Activated T-helper 1 cell treated with anti-CD3 and anti-CD28 coated beads, Interleukin-12 subunit alpha, Interleukin-12 subunit beta, Interleukin-2, Interleukin-4 antibody, amounts not matched to agents 30 ng/mL and 10 ng/mL and 1 ng/mL, durations not matched to agents 14 hours and 24 hours and 36 hours (primary cell): ENCODE results near the gene SLC66A1. TPM values are rescaled to one million over a fixed set of nuclear protein-coding genes. Genes with fewer than 3 reads are reported as not detected.
"Not testable (repeated sequence)": the region's sequence is repeated elsewhere in the genome, so short reads cannot be mapped to it uniquely, and the experiment has no call there.

Source experiments
- DNase-seq: peaks from one replicate; pipeline ENCODE4 v3.0.0; 2021; ENCODE audit warnings: low spot score
- H3K27ac Mint-ChIP-seq: one replicate; pipeline ENCODE4 v1.8.0; 2021; ENCODE audit warnings: mild to moderate bottlenecking, mixed read lengths
- H3K27me3 Mint-ChIP-seq: one replicate; pipeline ENCODE4 v1.8.0; 2022; ENCODE audit warnings: mild to moderate bottlenecking, moderate library complexity, mixed read lengths; ENCODE audit not compliant: insufficient read depth
- H3K36me3 Mint-ChIP-seq: one replicate; pipeline ENCODE4 v1.8.0; 2021; ENCODE audit warnings: low read depth, mixed read lengths
- H3K4me1 Mint-ChIP-seq: one replicate; pipeline ENCODE4 v1.8.0; 2021; ENCODE audit warnings: low read depth, mixed read lengths
- H3K4me3 Mint-ChIP-seq: one replicate; pipeline ENCODE4 v1.8.0; 2021; ENCODE audit warnings: mild to moderate bottlenecking, moderate library complexity, mixed read lengths
- H3K9me3 Mint-ChIP-seq: one replicate; pipeline ENCODE4 v1.8.0; 2021; ENCODE audit warnings: mixed read lengths
- intact Hi-C: fragments of 100-400 bp; cut with micrococcal nuclease; formaldehyde crosslinking; loops from one replicate; pipeline ENCODE4 v1.15.1; 2024
- total RNA-seq: library from RNA; stranded (reverse); gene quantifications from 2 replicates; pipeline ENCODE4 v1.2.3, GENCODE V29; 2022

SLC66A1 gene, protein sequence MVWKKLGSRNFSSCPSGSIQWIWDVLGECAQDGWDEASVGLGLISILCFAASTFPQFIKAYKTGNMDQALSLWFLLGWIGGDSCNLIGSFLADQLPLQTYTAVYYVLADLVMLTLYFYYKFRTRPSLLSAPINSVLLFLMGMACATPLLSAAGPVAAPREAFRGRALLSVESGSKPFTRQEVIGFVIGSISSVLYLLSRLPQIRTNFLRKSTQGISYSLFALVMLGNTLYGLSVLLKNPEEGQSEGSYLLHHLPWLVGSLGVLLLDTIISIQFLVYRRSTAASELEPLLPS
- 9.9 and 12.0 TPM in 2 replicates for total RNA-seq

DNA sequence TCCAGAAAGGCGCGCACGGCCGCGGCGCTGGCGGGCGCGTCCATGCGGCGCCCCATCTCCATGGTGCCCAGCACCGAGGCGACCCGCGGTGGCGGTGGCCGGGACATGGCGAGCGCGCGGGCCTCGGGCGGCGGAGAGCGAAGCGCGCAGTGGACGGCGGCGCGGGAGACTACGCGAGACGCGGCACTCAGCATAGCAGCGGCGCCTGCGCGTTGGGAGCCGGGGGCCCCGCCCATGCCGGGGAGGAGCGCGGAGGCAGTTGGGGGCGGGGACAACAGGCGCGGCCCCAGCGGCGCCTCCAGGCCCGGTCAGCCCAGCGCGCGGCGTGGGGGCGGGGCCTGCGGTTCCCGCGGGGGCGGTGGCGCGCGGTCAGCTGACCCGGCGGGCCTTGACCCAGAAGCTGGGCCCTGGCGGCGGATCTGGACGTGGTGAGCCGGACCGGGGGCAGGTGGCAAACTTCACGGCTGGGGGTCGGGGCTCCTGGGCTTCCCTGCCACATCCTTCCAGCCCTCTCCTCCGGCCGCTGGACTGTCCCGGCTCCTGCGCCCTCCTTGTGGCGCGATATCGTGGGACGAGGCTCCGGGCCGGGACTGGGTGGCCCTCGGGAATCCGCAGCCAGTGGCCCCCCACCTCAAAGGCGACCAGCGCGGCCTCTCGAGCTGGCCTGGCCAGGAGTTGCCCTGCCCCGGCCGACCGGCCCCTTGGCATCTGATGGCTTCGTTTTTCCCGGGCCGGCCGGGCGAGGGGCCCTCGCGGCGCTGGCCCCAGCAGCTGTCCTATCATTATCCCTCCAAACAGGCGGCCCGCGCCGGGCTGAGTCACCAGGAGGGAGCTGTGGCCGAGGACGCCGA lies at the start of gene SLC66A1, which contains the start of gene AKR7A2:
SLC66A1 (plus strand) TSS at position 396 of the 851 bp plus-strand sequence. CDS start 5,352 bp downstream, outside the sequence.
AKR7A2 (minus strand) TSS at position 214 of the 851 bp plus-strand sequence; CDS start at position 194, 20 bp downstream.
- Mint-ChIP-seq H3K4me1 (peaks cover 30% of the 10 kb centered on the region), H3K36me3 (peaks cover 19% of the 10 kb centered on the region), H3K4me3 (peak within 1 kb of the TSS; percentile 91), H3K27me3 (no peaks in the 10 kb centered on the region), H3K9me3 (no peaks in the 10 kb centered on the region), H3K27ac (peak within 1 kb of the TSS; percentile 87)
- DNase-seq = peak; percentile 93
- intact Hi-C loops = loop anchor here (1.0 to 2.0 kb wide), 5 partner anchors 29 to 284 kb away; partner anchors contain the start of gene UBR4

DNA sequence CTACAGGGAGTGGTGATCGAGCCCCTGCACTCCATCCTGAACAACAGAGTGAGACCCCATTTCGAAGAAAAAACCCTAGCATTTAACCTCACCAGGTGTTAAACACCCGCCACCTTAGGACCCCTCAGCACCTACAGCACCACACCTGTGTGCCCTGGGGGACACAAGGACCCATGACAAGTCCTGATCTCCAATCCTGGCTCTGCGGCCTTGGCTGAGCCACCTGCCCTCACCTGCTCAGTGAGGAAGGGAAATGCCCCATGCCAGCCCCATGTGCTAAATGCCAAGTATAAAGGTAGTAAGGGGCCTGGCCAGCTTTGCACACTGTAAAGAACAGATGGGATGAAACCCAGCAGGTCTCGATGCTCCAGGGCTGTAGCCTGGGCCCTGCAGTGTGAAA lies 49.4 kb upstream of the SLC66A1 start:
- Mint-ChIP-seq H3K4me3 (no peak overlapping the region), H3K27ac (no peak overlapping the region), H3K4me1 (no peaks in the 10 kb centered on the region), H3K27me3 (no peaks in the 10 kb centered on the region), H3K36me3 (peaks cover 4% of the 10 kb centered on the region), H3K9me3 (no peaks in the 10 kb centered on the region)
- no peak for DNase-seq
- intact Hi-C loops = no loop called here

DNA sequence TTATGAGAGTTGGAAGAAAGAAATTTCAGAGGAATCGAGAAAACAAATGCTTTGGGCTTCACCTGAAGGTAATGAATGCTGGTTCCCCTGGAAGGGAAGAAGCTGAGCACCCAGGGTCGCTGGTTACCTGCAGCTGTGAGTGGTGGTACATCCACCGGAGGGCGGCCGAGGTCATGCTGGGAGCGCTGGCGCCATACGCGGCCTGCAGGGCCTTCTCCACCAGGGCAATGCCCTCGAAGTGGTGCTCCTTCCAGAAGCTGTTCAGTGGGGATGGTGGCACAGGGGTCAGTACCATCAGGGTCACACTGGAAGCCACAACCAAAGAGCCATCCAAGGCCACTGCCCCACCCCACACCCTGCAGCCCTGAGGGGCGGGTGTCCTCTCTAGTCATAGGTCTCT lies 43.7 kb upstream of the SLC66A1 start:
- Mint-ChIP-seq H3K27ac (no peak overlapping the region), H3K9me3 (no peaks in the 10 kb centered on the region), H3K4me1 (no peaks in the 10 kb centered on the region), H3K4me3 (no peak overlapping the region), H3K27me3 (peaks cover 9% of the 10 kb centered on the region), H3K36me3 (peaks cover 3% of the 10 kb centered on the region)
- DNase-seq = no peak
- intact Hi-C loops = no loop called here

DNA sequence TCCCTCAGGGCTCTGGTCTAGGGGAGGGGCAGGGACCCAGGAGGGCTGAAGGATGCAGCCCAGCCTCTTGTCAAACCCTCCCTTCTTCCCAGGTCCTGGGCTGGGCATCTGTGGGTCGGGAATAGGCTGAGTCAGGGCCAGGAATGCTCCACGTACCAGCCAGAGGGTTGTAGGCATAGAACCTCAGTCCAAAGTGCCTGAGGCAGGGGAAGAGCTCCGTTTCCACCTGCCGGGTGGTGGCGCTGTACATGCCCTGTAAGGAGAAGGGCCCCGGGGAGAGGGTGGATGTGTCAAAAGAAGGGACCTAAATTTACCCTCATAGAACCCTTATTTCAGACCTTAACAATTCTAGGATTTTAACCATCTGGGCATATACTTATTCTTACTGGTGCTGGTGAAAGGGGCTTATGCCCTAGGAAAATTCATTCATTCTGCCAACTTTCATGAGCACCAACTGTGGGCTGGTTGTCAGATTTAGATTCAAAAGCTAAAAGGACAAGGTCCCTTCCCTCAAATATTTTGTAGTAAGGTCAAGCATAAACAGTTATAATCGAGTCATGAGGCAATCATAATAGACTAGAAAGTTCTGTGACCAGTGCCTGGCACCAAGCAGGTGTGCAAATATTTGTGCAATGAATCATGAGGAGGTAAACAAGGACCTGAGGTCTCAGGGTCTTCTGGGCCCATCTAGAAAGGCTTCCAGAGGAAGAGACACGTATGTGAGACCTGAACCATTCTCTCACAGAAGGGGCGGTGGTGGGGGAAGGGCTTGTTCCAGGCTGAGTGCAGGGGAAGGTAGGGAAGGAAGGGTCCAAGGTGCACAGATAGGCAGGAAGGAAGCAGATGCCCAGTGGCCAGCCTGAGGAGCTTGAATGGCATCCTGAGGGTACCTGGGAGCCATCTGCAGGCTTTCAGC lies 42.4 kb upstream of the SLC66A1 start:
- H3K27ac Mint-ChIP-seq, H3K4me3 Mint-ChIP-seq, DNase-seq, H3K36me3 Mint-ChIP-seq, intact Hi-C loops, H3K9me3 Mint-ChIP-seq, H3K4me1 Mint-ChIP-seq: not testable (repeated sequence)
- H3K27me3 Mint-ChIP-seq = peaks cover 10% of the 10 kb centered on the region

DNA sequence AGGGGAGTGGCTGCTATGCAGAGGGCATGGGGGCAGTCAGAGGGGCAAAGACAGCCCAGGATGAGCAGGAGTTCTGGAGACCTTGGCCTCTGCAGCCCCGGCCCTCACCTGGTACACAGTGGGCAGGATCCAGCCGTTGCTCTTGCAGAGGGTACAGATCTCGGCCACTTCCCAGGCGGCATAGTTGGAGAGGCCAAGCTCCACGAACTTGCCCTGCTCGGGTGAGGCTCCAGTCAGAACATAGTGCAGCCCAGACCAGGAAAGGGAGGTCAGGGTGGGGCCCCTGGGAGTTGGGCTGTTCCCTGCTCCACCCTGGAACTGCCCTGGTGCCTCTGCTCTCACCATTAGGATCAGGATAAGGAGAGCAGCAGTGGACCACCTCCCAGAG lies 41.8 kb upstream of the SLC66A1 start:
- H3K27ac Mint-ChIP-seq, H3K36me3 Mint-ChIP-seq, H3K4me3 Mint-ChIP-seq, H3K9me3 Mint-ChIP-seq, DNase-seq, intact Hi-C loops, H3K4me1 Mint-ChIP-seq: not testable (repeated sequence)
- peaks cover 12% of the 10 kb centered on the region for H3K27me3 Mint-ChIP-seq

DNA sequence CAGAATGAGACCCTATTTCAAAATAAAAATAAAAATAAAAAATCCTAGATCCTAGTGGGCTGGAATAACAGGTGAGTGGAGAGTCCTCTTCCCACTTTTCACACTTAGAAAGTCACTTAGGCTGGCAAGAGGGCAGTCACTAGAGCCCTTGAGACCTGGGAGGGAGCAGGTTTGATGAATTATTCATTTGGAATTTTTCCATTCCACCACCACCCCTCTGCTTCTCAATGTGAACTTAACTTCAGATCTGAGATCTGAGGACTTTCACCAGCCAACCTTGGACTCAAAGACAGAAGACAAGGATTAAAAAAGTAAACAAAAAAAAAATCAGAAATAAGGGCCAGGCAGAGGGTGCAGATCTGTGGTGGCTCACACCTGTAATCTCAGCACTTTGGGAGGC lies 40.1 kb upstream of the SLC66A1 start:
- intact Hi-C loops = no loop called here
- H3K27ac Mint-ChIP-seq = no peak overlapping the region
- peaks cover 3% of the 10 kb centered on the region for H3K36me3 Mint-ChIP-seq
- H3K4me3 Mint-ChIP-seq = no peak overlapping the region
- H3K27me3 Mint-ChIP-seq = peaks cover 12% of the 10 kb centered on the region
- DNase-seq = no peak
- no peaks in the 10 kb centered on the region for H3K4me1 Mint-ChIP-seq
- H3K9me3 Mint-ChIP-seq = peaks cover 3% of the 10 kb centered on the region

DNA sequence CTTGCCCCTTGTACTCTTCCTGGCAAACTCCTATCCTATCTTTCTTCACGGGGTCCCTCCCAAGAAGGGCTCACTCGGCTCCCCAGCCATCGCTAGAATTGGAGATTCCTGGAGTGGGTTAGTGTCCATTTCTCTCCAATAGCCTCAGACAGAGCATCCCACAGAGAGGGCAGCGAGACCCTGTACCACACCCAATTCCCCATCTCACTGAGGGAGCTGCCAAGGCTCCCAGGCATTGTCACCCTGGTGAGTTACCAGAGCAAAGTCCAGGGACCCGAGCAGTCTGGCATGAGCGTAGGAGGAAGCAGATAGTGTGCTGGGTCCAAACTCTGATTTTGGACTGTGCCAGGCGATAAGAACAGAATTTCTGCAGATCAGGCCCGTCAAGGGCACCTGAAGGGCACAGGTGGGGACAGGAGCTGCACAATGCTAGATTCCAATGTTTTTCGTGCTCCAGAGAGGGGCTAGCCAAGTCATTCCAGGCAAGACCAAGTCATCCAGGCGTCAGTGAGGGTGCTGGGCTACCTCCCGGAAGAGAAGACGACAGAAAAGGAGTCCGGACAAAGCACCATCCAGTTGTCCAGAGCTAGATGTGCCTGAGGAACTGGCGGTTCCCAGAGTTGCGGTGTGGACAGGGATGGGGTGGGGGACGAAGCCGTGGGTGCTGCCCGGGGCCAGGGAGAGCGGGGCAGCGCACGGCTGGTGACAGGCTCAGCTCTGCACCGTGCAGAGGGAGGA lies 38.9 kb upstream of the SLC66A1 start:
- H3K4me1 Mint-ChIP-seq = no peaks in the 10 kb centered on the region
- intact Hi-C loops = no loop called here
- DNase-seq = no peak
- peaks cover 12% of the 10 kb centered on the region for H3K27me3 Mint-ChIP-seq
- H3K27ac Mint-ChIP-seq = no peak overlapping the region
- H3K36me3 Mint-ChIP-seq = peaks cover 3% of the 10 kb centered on the region
- no peak overlapping the region for H3K4me3 Mint-ChIP-seq
- H3K9me3 Mint-ChIP-seq = peaks cover 3% of the 10 kb centered on the region

DNA sequence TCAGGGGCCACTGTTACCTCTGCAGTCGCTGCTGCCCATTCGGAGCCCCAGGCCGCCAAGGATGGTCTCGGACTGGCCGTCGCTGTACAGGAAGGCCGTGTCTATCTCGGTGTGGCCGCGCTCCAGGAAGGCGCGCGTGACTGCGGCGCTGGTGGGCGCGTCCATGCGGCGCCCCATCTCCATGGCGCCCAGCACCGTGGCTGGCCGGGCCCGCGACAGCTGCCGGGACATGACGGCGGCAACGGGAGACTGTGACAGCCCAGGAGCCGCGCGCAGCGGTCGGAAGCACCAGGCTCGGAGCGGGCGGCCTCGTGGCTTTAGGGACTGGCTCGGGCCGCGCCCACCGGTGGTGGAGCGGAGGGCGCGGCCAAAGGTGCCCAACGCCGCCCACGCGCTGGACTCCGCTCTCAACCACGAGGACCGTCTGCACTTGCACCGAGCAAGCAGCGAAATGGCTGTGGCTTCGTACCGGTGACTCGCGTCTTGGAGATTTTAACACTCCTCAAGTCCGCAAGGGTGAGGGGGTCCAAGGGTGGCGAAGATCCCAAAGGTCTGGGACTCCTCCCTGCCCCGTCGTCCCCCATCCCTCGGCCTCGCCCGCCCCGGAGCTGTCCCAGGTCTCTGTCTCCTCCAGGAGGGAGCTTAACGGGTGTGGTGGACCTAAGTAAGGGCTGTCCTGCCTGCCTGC lies 38.1 kb upstream of the SLC66A1 start:
- H3K4me3 Mint-ChIP-seq, H3K27ac Mint-ChIP-seq, H3K9me3 Mint-ChIP-seq, H3K36me3 Mint-ChIP-seq, intact Hi-C loops, H3K4me1 Mint-ChIP-seq, DNase-seq: not testable (repeated sequence)
- peaks cover 12% of the 10 kb centered on the region for H3K27me3 Mint-ChIP-seq

DNA sequence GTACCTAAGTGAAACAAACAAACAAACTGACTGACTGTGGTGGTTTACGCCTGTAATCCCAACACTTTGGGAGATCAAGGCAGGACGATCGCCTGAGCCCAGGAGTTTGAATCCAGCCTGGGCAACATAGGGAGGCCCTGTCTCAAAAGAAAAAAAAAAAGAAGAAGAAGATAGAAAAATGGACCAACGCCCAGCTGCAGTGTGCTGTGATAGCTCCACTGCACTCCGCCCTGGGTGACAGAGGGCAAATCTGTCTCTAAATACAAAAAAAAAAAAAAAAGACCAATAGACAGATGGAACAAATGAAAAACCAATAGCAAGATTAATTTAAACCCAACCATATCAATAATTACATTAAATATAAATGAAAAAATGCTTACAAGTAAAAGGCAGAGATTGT lies 37.5 kb upstream of the SLC66A1 start:
- H3K9me3 Mint-ChIP-seq = peaks cover 3% of the 10 kb centered on the region
- no peak overlapping the region for H3K4me3 Mint-ChIP-seq
- peaks cover 3% of the 10 kb centered on the region for H3K36me3 Mint-ChIP-seq
- intact Hi-C loops = no loop called here
- H3K27me3 Mint-ChIP-seq = peaks cover 12% of the 10 kb centered on the region
- DNase-seq = no peak
- no peak overlapping the region for H3K27ac Mint-ChIP-seq
- no peaks in the 10 kb centered on the region for H3K4me1 Mint-ChIP-seq

DNA sequence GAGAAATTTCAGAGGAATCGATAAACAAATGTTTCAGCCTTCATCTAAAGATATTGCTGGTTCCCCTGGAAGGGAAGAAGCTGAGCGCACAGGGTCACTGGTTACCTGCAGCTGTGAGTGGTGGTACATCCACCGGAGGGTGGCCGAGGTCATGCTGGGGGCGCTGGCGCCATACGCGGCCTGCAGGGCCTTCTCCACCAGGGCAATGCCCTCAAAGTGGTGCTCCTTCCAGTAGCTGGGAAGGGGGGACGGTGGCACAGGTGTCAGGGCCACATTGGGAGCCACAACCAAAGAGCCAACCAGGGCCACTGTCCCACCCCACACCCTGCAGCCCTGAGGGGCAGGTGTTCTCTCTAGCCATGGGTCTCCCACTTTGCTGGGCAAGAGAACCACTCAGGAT lies 28.2 kb upstream of the SLC66A1 start:
- H3K27me3 Mint-ChIP-seq = peaks cover 2% of the 10 kb centered on the region
- no peak for DNase-seq
- intact Hi-C loops = no loop called here
- H3K36me3 Mint-ChIP-seq = peaks cover 1% of the 10 kb centered on the region
- H3K4me1 Mint-ChIP-seq = no peaks in the 10 kb centered on the region
- no peak overlapping the region for H3K4me3 Mint-ChIP-seq
- no peaks in the 10 kb centered on the region for H3K9me3 Mint-ChIP-seq
- H3K27ac Mint-ChIP-seq = no peak overlapping the region

DNA sequence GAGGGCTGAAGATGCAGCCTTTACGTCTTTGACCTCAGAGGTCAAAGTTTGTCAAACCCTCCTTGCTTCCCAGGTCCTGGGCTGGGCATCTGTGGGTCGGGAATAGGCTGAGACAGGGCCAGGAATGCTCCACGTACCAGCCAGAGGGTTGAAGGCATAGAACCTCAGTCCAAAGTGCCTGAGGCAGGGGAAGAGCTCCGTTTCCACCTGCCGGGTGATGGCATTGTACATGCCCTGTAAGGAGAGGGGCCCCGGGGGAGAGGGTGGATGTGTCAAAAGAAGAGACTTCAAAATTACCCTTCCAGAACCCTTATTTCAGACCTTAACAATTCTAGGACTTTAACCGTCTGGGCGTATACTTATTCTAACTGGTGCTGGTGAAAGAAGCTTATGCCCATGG lies 27.2 kb upstream of the SLC66A1 start:
- no peak overlapping the region for H3K27ac Mint-ChIP-seq
- no peaks in the 10 kb centered on the region for H3K4me1 Mint-ChIP-seq
- no peak overlapping the region for H3K4me3 Mint-ChIP-seq
- intact Hi-C loops = no loop called here
- no peak for DNase-seq
- peaks cover 1% of the 10 kb centered on the region for H3K36me3 Mint-ChIP-seq
- peaks cover 2% of the 10 kb centered on the region for H3K27me3 Mint-ChIP-seq
- no peaks in the 10 kb centered on the region for H3K9me3 Mint-ChIP-seq

DNA sequence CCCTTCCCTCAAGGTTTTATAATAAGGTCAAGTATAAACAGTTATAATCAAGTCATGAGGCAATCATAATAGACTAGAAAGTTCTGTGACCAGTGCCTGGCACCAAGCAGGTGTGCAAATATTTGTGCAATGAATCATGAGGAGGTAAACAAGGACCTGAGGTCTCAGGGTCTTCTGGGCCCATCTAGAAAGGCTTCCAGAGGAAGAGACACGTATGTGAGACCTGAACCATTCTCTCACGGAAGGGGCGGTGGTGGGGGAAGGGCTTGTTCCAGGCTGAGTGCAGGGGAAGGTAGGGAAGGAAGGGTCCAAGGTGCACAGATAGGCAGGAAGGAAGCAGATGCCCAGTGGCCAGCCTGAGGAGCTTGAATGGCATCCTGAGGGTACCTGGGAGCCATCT lies 26.8 kb upstream of the SLC66A1 start:
- H3K4me1 Mint-ChIP-seq, DNase-seq, H3K36me3 Mint-ChIP-seq, H3K4me3 Mint-ChIP-seq, intact Hi-C loops, H3K27ac Mint-ChIP-seq, H3K27me3 Mint-ChIP-seq, H3K9me3 Mint-ChIP-seq: not testable (repeated sequence)
